Heart left ventricle (tissue), 16 donors: ENCODE data around the gene METRN. TPM values are rescaled to one million over a fixed set of nuclear protein-coding genes. Genes with fewer than 3 reads are reported as not detected.

Experiments
- ATAC-seq, 4 donors: fragments of 200-7000 bp; cut with Tn5 transposase; one replicate each; pipeline ENCODE4 v1.9.1; 2020 to 2022; ENCODE audit warnings: moderate library complexity in 4 of 4, mild to moderate bottlenecking in 3 of 4, moderate number of reproducible peaks in 1 of 4
- DNase-seq, 5 donors: peaks; one replicate each; pipeline ENCODE4 v3.0.0-alpha.2; 2020
- H3K27ac ChIP-seq, 12 donors: fragments of 200-600 bp; sonication (generic) in 4 of 12; one replicate each; pipeline versions ENCODE4 v1.5.0 to v1.8.0; 2016 to 2022; ENCODE audit warnings: mild to moderate bottlenecking in 2 of 12
- H3K27me3 ChIP-seq, 9 donors: fragments of 200-600 bp; sonication (generic) in 2 of 9; one replicate each; pipeline versions ENCODE4 v1.5.1 to v1.8.0; 2016 to 2022; ENCODE audit warnings: mild to moderate bottlenecking in 3 of 9
- H3K36me3 ChIP-seq, 9 donors: fragments of 200-600 bp; sonication (generic) in 2 of 9; one replicate each; pipeline versions ENCODE4 v1.5.0 to v1.8.0; 2018 to 2022; ENCODE audit warnings: mild to moderate bottlenecking in 2 of 9
- H3K4me1 ChIP-seq, 12 donors: fragments of 200-600 bp; sonication (generic) in 4 of 12; one replicate each; pipeline versions ENCODE4 v1.5.0 to v1.8.0; 2016 to 2022; ENCODE audit warnings: mild to moderate bottlenecking in 3 of 12
- H3K4me3 ChIP-seq, 12 donors: fragments of 200-600 bp; sonication (generic) in 4 of 12; one replicate each; pipeline versions ENCODE4 v1.5.0 to v1.8.0; 2017 to 2022; ENCODE audit warnings: mild to moderate bottlenecking in 9 of 12, moderate library complexity in 4 of 12
- H3K9me3 ChIP-seq, 12 donors: fragments of 200-600 bp; sonication (generic) in 4 of 12; one replicate each; pipeline versions ENCODE4 v1.5.0 to v1.8.0; 2016 to 2022; ENCODE audit warnings: mild to moderate bottlenecking in 1 of 12
- POLR2A ChIP-seq, 2 donors: fragments of 450-650 bp; IDR thresholded peaks; one replicate each; pipeline ENCODE4 v1.6.1; 2017; ENCODE audit warnings: antibody characterized with exemption in 2 of 2, mild to moderate bottlenecking in 2 of 2, moderate library complexity in 2 of 2
- WGBS, 4 donors: extraction: QIAGEN DNeasy Blood & Tissue Kit in 2 of 4; methylation state at CpG; one replicate each; pipeline versions ENCODE4 v1.1.5 to v1.1.7; 2013 to 2018; 5-methylcytosine and 5-hydroxymethylcytosine counted together
- intact Hi-C, 10 donors: fragments of 100-400 bp; cut with DNase I; formaldehyde crosslinking; loops; one replicate each; pipeline versions ENCODE4 v1.11.1 to v1.14.2; 2022
- polyA plus RNA-seq, 2 donors: library from polyadenylated mRNA; stranded (reverse); fragments of 200-250 nt; gene quantifications; one replicate each; pipeline ENCODE4 v1.2.3, GENCODE V29; 2013
- total RNA-seq, 9 donors: library from RNA; depleted of rRNA in 2 of 9; stranded (reverse); fragments of >200 nt in 2 of 9; fragmentation: NEBNext Ultra II Directional in 3 of 9; extraction: Animal tissue kit (Norgen Biotek cat#: 25700) in 3 of 9; gene quantifications; one replicate each; pipeline versions ENCODE4 v1.1.0 to v1.2.4, GENCODE V29; 2016 to 2023
- TF ChIP-seq, protein P1 (sequence below), 12 donors: fragments of 200-600 bp; sonication (generic) in 4 of 12; IDR thresholded peaks; one replicate each; pipeline versions ENCODE4 v1.5.0 to v1.8.0; 2018 to 2022; ENCODE audit warnings: antibody characterized with exemption in 12 of 12, mild to moderate bottlenecking in 5 of 12
- donor health status: ischemic (EF 13 %, LVEDD 7.1; RV severe dilation, severe dysfunction).
- donor health status: healthy with polysubstance abuse.
- donor health status: DM: no; HTN: yes; CAD: no.
- donor health status: DM: no; HTN: no; CAD: no.
- donor health status: ischemic (EF 25% LVEDD 6.9; RV normal size, moderate dysfunction).
- donor health status: ischemic (EF 25% LVEDD 5.7; RV mildly dilated, moderate dysfunction).
- donor health status: healthy.
- donor health status: DM: yes; HTN: yes; CAD: no.
- donor health status: ischemic (EF 35%, LVEDD 5.7; RV mildly dilated, moderate dysfunction).
- donor health status: nonischemic (EF 11% LVEDD 7.7; RV severe dilation, severe dysfunction).
- donor health status: DM: yes; HTN: yes; CAD: no.
- donor health status: PGD.
- donor health status: ischemic (EF 29% LVEDD 5.4; RV normal size, mild dysfunction).
- donor health status: nonischemic (EF 23%, LVEDD 6.1; RV moderate dilation, normal function).

The METRN gene
- total and polyA plus RNA-seq, 11 donors: 31.2 to 79.4 (median 60.7) TPM

DNA sequence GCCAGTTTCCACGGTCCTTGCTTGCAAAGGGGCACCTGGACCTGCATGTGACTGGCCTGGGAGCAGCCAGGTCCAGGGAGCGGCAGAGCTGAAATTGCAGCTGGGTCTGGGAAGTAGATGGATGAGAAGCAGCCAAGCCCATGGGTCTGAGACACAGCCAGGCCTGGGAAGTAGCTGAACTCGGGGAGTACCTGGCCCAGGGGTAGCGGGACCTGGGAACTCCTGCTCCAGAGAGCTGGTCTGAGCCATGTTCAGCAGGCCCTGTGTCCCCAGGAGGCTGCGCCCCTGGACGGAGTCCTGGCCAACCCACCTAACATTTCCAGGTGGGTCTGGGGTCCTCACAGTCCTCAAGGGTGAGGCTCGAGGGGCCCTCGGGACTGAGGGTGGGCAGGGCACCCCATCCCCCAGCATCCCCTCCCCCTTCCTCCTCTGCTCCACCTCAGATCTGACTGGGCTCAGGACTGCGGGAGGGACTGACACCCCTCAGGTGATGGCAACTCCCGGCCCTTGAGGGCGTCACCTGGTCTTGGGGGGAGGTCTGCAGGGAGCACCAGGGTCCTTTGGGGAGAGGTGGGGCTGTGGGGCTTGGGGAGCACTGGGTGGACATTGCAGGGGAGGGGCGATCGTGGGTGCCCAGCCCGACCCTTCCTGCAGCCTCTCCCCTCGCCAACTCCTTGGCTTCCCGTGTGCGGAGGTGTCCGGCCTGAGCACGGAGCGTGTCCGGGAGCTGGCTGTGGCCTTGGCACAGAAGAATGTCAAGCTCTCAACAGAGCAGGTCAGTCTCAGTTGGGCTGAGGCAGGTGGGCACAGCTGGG, 48.7 kb downstream of the METRN start:
- Histone ChIP-seq H3K27me3 (peaks cover 0 to 17% (median 0%) of the 10 kb centered on the region in 9 donors), H3K36me3 (no peaks in the 10 kb centered on the region), H3K4me1 (no peaks in the 10 kb centered on the region), H3K27ac (no peak overlapping the region), H3K4me3 (no peak overlapping the region), H3K9me3 (no peaks in the 10 kb centered on the region)
- WGBS, 4 donors: 66 to 74% (median 73%) methylated on average over 8 to 21 of the region's 21 CpGs
- ATAC-seq (no peak), DNase-seq (peak in 1 of 5 donors; percentile 4)
- intact Hi-C loops: no loop called here
- TF ChIP-seq, protein P1, sequence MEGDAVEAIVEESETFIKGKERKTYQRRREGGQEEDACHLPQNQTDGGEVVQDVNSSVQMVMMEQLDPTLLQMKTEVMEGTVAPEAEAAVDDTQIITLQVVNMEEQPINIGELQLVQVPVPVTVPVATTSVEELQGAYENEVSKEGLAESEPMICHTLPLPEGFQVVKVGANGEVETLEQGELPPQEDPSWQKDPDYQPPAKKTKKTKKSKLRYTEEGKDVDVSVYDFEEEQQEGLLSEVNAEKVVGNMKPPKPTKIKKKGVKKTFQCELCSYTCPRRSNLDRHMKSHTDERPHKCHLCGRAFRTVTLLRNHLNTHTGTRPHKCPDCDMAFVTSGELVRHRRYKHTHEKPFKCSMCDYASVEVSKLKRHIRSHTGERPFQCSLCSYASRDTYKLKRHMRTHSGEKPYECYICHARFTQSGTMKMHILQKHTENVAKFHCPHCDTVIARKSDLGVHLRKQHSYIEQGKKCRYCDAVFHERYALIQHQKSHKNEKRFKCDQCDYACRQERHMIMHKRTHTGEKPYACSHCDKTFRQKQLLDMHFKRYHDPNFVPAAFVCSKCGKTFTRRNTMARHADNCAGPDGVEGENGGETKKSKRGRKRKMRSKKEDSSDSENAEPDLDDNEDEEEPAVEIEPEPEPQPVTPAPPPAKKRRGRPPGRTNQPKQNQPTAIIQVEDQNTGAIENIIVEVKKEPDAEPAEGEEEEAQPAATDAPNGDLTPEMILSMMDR (IDR thresholded peaks at IDR 0.05): no peak
- no peak for TF ChIP-seq POLR2A (IDR thresholded peaks at IDR 0.05)

DNA sequence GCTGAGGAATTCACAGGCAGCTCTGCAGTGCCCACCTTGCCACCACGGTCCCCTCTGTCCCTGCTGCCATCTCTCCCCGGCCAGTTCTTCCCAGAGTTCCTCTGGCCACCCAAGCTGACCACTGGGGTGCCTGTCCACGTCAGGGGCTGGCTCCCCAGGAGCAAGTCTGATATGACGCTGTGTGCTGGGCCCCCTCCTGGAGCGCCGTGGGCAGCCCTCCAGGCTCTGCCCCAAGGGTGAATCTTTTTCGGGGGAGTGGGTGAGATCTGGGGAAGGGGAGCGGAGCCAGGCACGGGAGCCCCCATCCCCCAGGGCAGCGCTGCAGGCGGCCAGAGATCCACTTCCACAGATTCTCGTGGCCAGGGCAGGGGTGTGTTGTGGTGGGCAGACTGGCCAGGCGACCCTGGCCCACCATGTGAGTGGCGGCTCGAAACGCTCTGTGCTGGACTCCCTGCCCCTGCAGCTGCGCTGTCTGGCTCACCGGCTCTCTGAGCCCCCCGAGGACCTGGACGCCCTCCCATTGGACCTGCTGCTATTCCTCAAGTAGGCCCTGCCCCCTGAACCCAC, 49.3 kb downstream of the METRN start:
- TF ChIP-seq, protein P1 (IDR thresholded peaks at IDR 0.05): no peak
- TF ChIP-seq POLR2A (IDR thresholded peaks at IDR 0.05): no peak
- H3K4me3 ChIP-seq: no peak overlapping the region
- intact Hi-C loops: no loop called here
- WGBS, 4 donors: 63 to 69% (median 67%) methylated on average over 19 to 20 of the region's 20 CpGs
- H3K9me3 ChIP-seq: no peaks in the 10 kb centered on the region
- peaks cover 0 to 20% (median 0%) of the 10 kb centered on the region in 9 donors for H3K27me3 ChIP-seq
- H3K4me1 ChIP-seq: no peaks in the 10 kb centered on the region
- no peak for ATAC-seq
- no peak for DNase-seq
- H3K36me3 ChIP-seq: no peaks in the 10 kb centered on the region
- no peak overlapping the region for H3K27ac ChIP-seq

DNA sequence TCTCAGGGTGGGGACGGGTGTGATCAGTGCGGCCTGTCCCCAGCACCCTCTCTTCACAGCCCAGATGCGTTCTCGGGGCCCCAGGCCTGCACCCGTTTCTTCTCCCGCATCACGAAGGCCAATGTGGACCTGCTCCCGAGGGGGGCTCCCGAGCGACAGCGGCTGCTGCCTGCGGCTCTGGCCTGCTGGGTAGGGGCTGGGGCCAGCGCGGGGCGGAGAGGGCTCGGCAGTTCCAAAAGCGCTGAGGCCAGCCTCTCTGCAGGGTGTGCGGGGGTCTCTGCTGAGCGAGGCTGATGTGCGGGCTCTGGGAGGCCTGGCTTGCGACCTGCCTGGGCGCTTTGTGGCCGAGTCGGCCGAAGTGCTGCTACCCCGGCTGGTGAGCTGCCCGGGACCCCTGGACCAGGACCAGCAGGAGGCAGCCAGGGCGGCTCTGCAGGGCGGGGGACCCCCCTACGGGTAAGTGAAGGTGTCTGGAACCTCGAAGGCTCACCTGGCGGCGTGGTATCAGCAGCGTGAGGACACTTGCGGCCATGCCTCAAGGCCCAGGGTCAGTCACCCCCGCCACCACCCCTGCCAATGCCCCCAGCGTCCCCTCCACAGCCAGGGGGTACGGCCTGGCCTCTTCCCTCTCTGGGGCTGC, 50.0 kb downstream of the METRN start:
- no peak for ATAC-seq
- intact Hi-C loops: no loop called here
- H3K36me3 ChIP-seq: no peaks in the 10 kb centered on the region
- peaks cover 0 to 27% (median 0%) of the 10 kb centered on the region in 9 donors for H3K27me3 ChIP-seq
- no peak overlapping the region for H3K4me3 ChIP-seq
- DNase-seq: peak in 1 of 5 donors; percentile 4
- 85 to 87% (median 86%) methylated on average over 16 to 38 of the region's 38 CpGs for WGBS, 4 donors
- no peak for TF ChIP-seq POLR2A (IDR thresholded peaks at IDR 0.05)
- TF ChIP-seq, protein P1 (IDR thresholded peaks at IDR 0.05): no peak
- H3K9me3 ChIP-seq: no peaks in the 10 kb centered on the region
- no peak overlapping the region for H3K27ac ChIP-seq
- H3K4me1 ChIP-seq: no peaks in the 10 kb centered on the region

DNA sequence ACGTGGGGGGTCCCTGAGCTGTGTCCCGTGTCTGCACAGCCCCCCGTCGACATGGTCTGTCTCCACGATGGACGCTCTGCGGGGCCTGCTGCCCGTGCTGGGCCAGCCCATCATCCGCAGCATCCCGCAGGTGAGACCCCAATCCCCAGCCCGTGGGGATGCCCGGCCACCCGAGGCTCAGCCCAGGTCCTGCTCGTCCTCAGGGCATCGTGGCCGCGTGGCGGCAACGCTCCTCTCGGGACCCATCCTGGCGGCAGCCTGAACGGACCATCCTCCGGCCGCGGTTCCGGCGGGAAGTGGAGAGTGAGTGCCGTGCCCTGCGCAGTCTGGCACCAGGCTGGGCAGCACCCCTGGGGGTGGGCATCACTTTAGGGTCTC, 50.6 kb downstream of the METRN start:
- H3K27me3 ChIP-seq: peaks cover 0 to 28% (median 0%) of the 10 kb centered on the region in 9 donors
- no peak overlapping the region for H3K4me3 ChIP-seq
- no peaks in the 10 kb centered on the region for H3K9me3 ChIP-seq
- 91 to 95% (median 91%) methylated on average over 20 to 29 of the region's 29 CpGs for whole genome bisulfite sequencing, 4 donors
- no peaks in the 10 kb centered on the region for H3K36me3 ChIP-seq
- intact Hi-C loops: no loop called here
- H3K27ac ChIP-seq: no peak overlapping the region
- DNase-seq (no peak), ATAC-seq (no peak)
- H3K4me1 ChIP-seq: no peaks in the 10 kb centered on the region
- no peak for TF ChIP-seq POLR2A (IDR thresholded peaks at IDR 0.05)
- TF ChIP-seq, protein P1 (IDR thresholded peaks at IDR 0.05): no peak
